Endodermal cell (in vitro differentiated cells): ENCODE results near the gene CEP112. TPM values are rescaled to one million over a fixed set of nuclear protein-coding genes. Genes with fewer than 3 reads are reported as not detected.
"Not testable (repeated sequence)": the region's sequence is repeated elsewhere in the genome, so short reads cannot be mapped to it uniquely, and the experiment has no call there.

ENCODE experiments used
- DNase-seq: peaks from one replicate; pipeline ENCODE4 v3.0.0-alpha.2; 2017
- H3K27ac ChIP-seq: 2 replicates; pipeline ENCODE4 v1.5.1; 2013; ENCODE audit warnings: mild to moderate bottlenecking, low read depth, low read length, moderate library complexity
- H3K27me3 ChIP-seq: 2 replicates; pipeline ENCODE4 v1.6.1; 2013; ENCODE audit warnings: mild to moderate bottlenecking, low read length, moderate library complexity; ENCODE audit not compliant: insufficient read depth, control insufficient read depth, poor library complexity, severe bottlenecking
- H3K36me3 ChIP-seq: 2 replicates; pipeline ENCODE4 v1.7.0; 2013; ENCODE audit warnings: mild to moderate bottlenecking, low read length, moderate library complexity; ENCODE audit not compliant: control insufficient read depth, insufficient read depth
- H3K4me1 ChIP-seq: one replicate; pipeline ENCODE4 v1.7.0; 2013; ENCODE audit warnings: low read length; ENCODE audit not compliant: control insufficient read depth, insufficient read depth
- H3K4me3 ChIP-seq: 2 replicates; pipeline ENCODE4 v1.5.1; 2013; ENCODE audit warnings: mild to moderate bottlenecking, low read length, moderate library complexity
- H3K9ac ChIP-seq: 2 replicates; pipeline ENCODE4 v1.6.1; 2013; ENCODE audit warnings: mild to moderate bottlenecking, low read length, moderate library complexity; ENCODE audit not compliant: poor library complexity, severe bottlenecking; ENCODE audit errors: extremely low read depth
- H3K9me3 ChIP-seq: 2 replicates; pipeline ENCODE4 v1.6.1; 2013; ENCODE audit warnings: mild to moderate bottlenecking, low read length, moderate library complexity; ENCODE audit not compliant: control insufficient read depth
- H3K27ac Mint-ChIP-seq: 2 replicates; pipeline ENCODE4 v1.8.0; 2020; ENCODE audit warnings: mixed read lengths
- H3K27me3 Mint-ChIP-seq: 2 replicates; pipeline ENCODE4 v1.8.0; 2021; ENCODE audit warnings: mild to moderate bottlenecking, mixed read lengths; ENCODE audit not compliant: insufficient read depth
- H3K36me3 Mint-ChIP-seq: 2 replicates; pipeline ENCODE4 v1.8.0; 2020; ENCODE audit warnings: low read depth, mixed read lengths
- H3K4me1 Mint-ChIP-seq: 2 replicates; pipeline ENCODE4 v1.8.0; 2020; ENCODE audit warnings: mixed read lengths
- H3K4me3 Mint-ChIP-seq: 2 replicates; pipeline ENCODE4 v1.8.0; 2020; ENCODE audit warnings: mild to moderate bottlenecking, moderate library complexity, mixed read lengths
- H3K9me3 Mint-ChIP-seq: 2 replicates; pipeline ENCODE4 v1.8.0; 2020; ENCODE audit warnings: mild to moderate bottlenecking, mixed read lengths
- WGBS, 2 experiments: methylation state at CpG; one replicate each; pipeline versions ENCODE4 v1.1.5 to v1.1.7; 2013; ENCODE audit warnings: missing lambda C conversion rate in 2 of 2, mixed read lengths in 1 of 2; ENCODE audit not compliant: insufficient coverage in 1 of 2, insufficient read length in 1 of 2; 5-methylcytosine and 5-hydroxymethylcytosine counted together
- total RNA-seq, 2 donors: library from RNA; stranded (reverse); fragmentation: NEBNext Ultra II Directional in 1 of 2; extraction: Animal tissue kit (Norgen Biotek cat#: 25700) in 1 of 2; gene quantifications; 2 replicates in 1 of 2; 3 replicates in 1 of 2; pipeline ENCODE4 v1.2.1, GENCODE V29; 2021
- TF ChIP-seq, protein P1 (sequence below): fragments of 200-600 bp; sonication (generic); conservative IDR thresholded peaks from 2 replicates; pipeline ENCODE4 v1.5.0; 2021; ENCODE audit warnings: antibody characterized with exemption, mild to moderate bottlenecking

Gene CEP112
- total RNA-seq, 2 donors from 2014 or later: 15.2 to 21.4 TPM

DNA sequence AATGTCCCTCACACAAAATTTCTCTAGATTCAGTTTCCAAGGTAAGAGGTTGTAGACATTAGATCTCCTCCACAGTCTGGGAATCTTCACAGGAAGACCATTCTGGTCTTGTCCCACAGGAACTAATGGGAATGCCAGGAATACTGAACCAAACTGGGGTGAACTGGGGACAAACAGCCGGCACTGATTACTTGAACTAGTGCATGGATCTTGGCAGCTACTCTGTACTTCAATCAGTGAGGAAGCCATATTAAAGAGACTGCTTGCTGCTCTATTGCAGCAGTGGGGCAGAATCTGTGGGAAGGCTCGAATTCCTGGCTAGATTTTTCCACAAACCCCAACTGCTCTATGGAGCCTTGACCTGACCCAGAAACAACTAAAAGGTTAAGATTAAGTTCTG is 361.6 kb downstream of the CEP112 start:
- peaks cover 10% of the 10 kb centered on the region for H3K4me1 Mint-ChIP-seq
- no peaks in the 10 kb centered on the region for H3K36me3 ChIP-seq
- H3K4me1 ChIP-seq: no peaks in the 10 kb centered on the region
- no peak overlapping the region for H3K27ac Mint-ChIP-seq
- H3K4me3 Mint-ChIP-seq: no peak overlapping the region
- H3K9me3 ChIP-seq: peaks cover 28% of the 10 kb centered on the region
- DNase-seq: no peak
- peaks cover 20% of the 10 kb centered on the region for H3K36me3 Mint-ChIP-seq
- H3K9me3 Mint-ChIP-seq: peaks cover 40% of the 10 kb centered on the region
- H3K27ac ChIP-seq: no peak overlapping the region
- TF ChIP-seq, protein P1, sequence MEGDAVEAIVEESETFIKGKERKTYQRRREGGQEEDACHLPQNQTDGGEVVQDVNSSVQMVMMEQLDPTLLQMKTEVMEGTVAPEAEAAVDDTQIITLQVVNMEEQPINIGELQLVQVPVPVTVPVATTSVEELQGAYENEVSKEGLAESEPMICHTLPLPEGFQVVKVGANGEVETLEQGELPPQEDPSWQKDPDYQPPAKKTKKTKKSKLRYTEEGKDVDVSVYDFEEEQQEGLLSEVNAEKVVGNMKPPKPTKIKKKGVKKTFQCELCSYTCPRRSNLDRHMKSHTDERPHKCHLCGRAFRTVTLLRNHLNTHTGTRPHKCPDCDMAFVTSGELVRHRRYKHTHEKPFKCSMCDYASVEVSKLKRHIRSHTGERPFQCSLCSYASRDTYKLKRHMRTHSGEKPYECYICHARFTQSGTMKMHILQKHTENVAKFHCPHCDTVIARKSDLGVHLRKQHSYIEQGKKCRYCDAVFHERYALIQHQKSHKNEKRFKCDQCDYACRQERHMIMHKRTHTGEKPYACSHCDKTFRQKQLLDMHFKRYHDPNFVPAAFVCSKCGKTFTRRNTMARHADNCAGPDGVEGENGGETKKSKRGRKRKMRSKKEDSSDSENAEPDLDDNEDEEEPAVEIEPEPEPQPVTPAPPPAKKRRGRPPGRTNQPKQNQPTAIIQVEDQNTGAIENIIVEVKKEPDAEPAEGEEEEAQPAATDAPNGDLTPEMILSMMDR: no peak
- H3K9ac ChIP-seq: no peak overlapping the region
- H3K27me3 Mint-ChIP-seq: no peaks in the 10 kb centered on the region
- WGBS, 2 experiments: 91 to 95% methylated on average over 2 of the region's 2 CpGs
- peak overlapping the region; percentile 27 for H3K4me3 ChIP-seq
- H3K27me3 ChIP-seq: no peaks in the 10 kb centered on the region

DNA sequence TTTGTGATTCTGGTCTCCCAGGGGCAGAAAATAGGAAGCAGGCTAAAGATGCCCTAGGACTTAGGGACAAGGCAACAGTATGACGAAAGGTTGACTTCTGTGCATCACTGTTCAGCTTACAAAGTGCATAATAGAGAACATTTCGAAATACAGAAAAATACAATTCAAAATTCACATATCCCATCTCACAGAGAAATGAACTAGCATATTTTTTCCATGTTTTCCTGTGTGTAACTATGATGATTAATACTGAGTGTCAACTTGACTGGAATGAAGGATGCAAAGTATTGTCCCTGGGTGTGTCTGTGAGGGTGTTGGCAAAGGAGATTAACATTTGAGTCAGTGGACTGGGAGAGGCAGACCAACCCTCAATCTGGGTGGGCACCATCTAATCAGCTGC is 365.4 kb downstream of the CEP112 start:
- DNase-seq, H3K9me3 Mint-ChIP-seq, H3K4me1 ChIP-seq, H3K27ac Mint-ChIP-seq, H3K4me3 ChIP-seq, H3K27me3 Mint-ChIP-seq, H3K36me3 Mint-ChIP-seq, H3K9ac ChIP-seq, H3K9me3 ChIP-seq, H3K36me3 ChIP-seq, H3K4me3 Mint-ChIP-seq, H3K27me3 ChIP-seq, H3K27ac ChIP-seq: not testable (repeated sequence)
- peaks cover 10% of the 10 kb centered on the region for H3K4me1 Mint-ChIP-seq
- WGBS, 2 experiments: 96% methylated on average over 2 of the region's 2 CpGs; no CpG with 5 or more reads in 1 of the 2 experiments

DNA sequence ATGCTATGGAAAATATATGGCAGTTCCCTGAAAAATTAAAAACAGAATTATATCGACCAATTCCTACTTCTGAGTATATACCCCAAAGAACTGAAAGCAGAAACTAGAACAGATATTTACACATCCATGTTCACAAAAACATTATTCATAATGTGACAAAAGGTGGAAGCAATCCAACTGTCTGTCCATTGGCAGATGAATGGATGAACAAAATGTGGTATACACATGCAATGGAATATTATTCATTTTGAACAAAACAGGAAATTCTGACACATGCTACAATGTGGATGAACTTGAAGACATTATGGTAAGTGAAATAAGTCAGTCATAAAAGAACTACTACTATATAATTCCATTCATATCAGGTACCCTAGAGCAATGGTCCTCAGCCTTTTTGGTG is 367.0 kb downstream of the CEP112 start:
- Mint-ChIP-seq H3K36me3 (no peaks in the 10 kb centered on the region), H3K4me3 (no peak overlapping the region), H3K27ac (no peak overlapping the region), H3K4me1 (no peaks in the 10 kb centered on the region), H3K27me3 (no peaks in the 10 kb centered on the region), H3K9me3 (no peaks in the 10 kb centered on the region)
- H3K4me3 ChIP-seq: no peak overlapping the region
- H3K27me3 ChIP-seq: no peaks in the 10 kb centered on the region
- no peak for DNase-seq
- WGBS, 2 experiments: 100% methylated on average over 1 of the region's 1 CpG; no CpG with 5 or more reads in 1 of the 2 experiments
- H3K4me1 ChIP-seq: no peaks in the 10 kb centered on the region
- H3K9ac ChIP-seq: no peak overlapping the region
- H3K36me3 ChIP-seq: no peaks in the 10 kb centered on the region
- TF ChIP-seq, protein P1: no peak
- no peak overlapping the region for H3K27ac ChIP-seq
- H3K9me3 ChIP-seq: no peaks in the 10 kb centered on the region

DNA sequence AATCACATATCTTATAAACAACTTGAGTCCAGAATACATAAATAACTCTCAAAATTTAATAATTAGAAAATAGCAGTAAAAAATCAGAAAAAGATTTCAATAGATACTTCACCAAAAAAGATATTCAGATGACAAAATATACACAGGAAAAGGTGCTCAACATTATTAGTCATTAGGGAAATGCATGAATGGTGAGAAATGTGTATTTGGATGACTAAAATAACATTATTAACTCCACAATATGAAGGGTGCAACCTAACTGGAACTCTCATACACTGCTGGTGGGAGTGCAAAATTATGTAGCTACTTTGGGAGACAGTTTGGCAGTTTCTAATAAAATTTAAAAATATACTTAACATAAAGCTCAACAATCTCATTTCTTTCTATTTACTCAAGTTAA is 368.2 kb downstream of the CEP112 start:
- H3K27me3 ChIP-seq: no peaks in the 10 kb centered on the region
- no peaks in the 10 kb centered on the region for H3K9me3 Mint-ChIP-seq
- no peaks in the 10 kb centered on the region for H3K36me3 ChIP-seq
- no peak for DNase-seq
- H3K27me3 Mint-ChIP-seq: no peaks in the 10 kb centered on the region
- no peak overlapping the region for H3K4me3 ChIP-seq
- no peak overlapping the region for H3K27ac Mint-ChIP-seq
- no peak overlapping the region for H3K4me3 Mint-ChIP-seq
- H3K9me3 ChIP-seq: no peaks in the 10 kb centered on the region
- H3K4me1 Mint-ChIP-seq: no peaks in the 10 kb centered on the region
- H3K36me3 Mint-ChIP-seq: no peaks in the 10 kb centered on the region
- H3K4me1 ChIP-seq: no peaks in the 10 kb centered on the region
- TF ChIP-seq, protein P1: no peak
- no peak overlapping the region for H3K27ac ChIP-seq
- H3K9ac ChIP-seq: no peak overlapping the region
